GM23338 (cell line): Measurements from ENCODE around the gene SMG1. TPM values are rescaled to one million over a fixed set of nuclear protein-coding genes. Genes with fewer than 3 reads are reported as not detected.

ENCODE experiments used
- ATAC-seq: fragments of 200-7000 bp; cut with Tn5 transposase; 3 replicates; pipeline ENCODE4 v1.9.1; 2020
- DNase-seq: peaks from one replicate; pipeline ENCODE4 v3.0.0-alpha.2; 2015; ENCODE audit warnings: low spot score
- H2AFZ ChIP-seq: fragments of 200-600 bp; sonication (generic); 2 replicates; pipeline ENCODE4 v1.8.0; 2016; ENCODE audit warnings: antibody characterized with exemption, mild to moderate bottlenecking, moderate library complexity
- H3F3A ChIP-seq: fragments of 200-600 bp; sonication (generic); replicated peaks from 2 replicates; pipeline ENCODE4 v1.8.0; 2017; ENCODE audit warnings: antibody characterized with exemption, mixed run types, low read depth
- H3K27ac ChIP-seq: fragments of 200-600 bp; sonication (generic); 2 replicates; pipeline ENCODE4 v1.6.1; 2016; ENCODE audit warnings: low read depth
- H3K27me3 ChIP-seq: fragments of 200-600 bp; sonication (generic); 2 replicates; pipeline ENCODE4 v1.8.0; 2016; ENCODE audit warnings: mild to moderate bottlenecking, mixed run types, moderate library complexity; ENCODE audit not compliant: insufficient read depth
- H3K36me3 ChIP-seq: fragments of 200-600 bp; sonication (generic); 2 replicates; pipeline ENCODE4 v1.8.0; 2016; ENCODE audit warnings: mild to moderate bottlenecking; ENCODE audit not compliant: insufficient read depth
- H3K4me1 ChIP-seq: fragments of 200-600 bp; sonication (generic); 2 replicates; pipeline ENCODE4 v1.8.0; 2016; ENCODE audit warnings: mild to moderate bottlenecking, moderate library complexity; ENCODE audit not compliant: insufficient read depth
- H3K4me2 ChIP-seq: fragments of 200-600 bp; sonication (generic); 2 replicates; pipeline ENCODE4 v1.7.1; 2017; ENCODE audit warnings: mixed run types
- H3K4me3 ChIP-seq: fragments of 200-600 bp; sonication (generic); 2 replicates; pipeline ENCODE4 v1.6.1; 2016; ENCODE audit warnings: mixed run types
- H3K79me2 ChIP-seq: fragments of 200-600 bp; sonication (generic); replicated peaks from 2 replicates; pipeline ENCODE4 v1.8.0; 2017; ENCODE audit warnings: mild to moderate bottlenecking; ENCODE audit not compliant: insufficient read depth
- H3K9me2 ChIP-seq: fragments of 200-600 bp; sonication (generic); 2 replicates; pipeline ENCODE4 v1.8.0; 2017; ENCODE audit not compliant: insufficient read depth
- H4K20me1 ChIP-seq: fragments of 200-600 bp; sonication (generic); replicated peaks from 2 replicates; pipeline ENCODE4 v1.8.0; 2017; ENCODE audit warnings: mild to moderate bottlenecking; ENCODE audit not compliant: insufficient read depth
- H3K27ac Mint-ChIP-seq: 2 replicates; pipeline ENCODE4 v1.8.0; 2020; ENCODE audit warnings: inconsistent platforms, mild to moderate bottlenecking, moderate library complexity, mixed read lengths
- H3K27me3 Mint-ChIP-seq: 3 replicates; pipeline ENCODE4 v1.8.0; 2022; ENCODE audit warnings: low read depth, mild to moderate bottlenecking, moderate library complexity, mixed read lengths, inconsistent platforms; ENCODE audit not compliant: insufficient read depth, poor library complexity
- H3K36me3 Mint-ChIP-seq: 3 replicates; pipeline ENCODE4 v1.8.0; 2021; ENCODE audit warnings: low read depth, mild to moderate bottlenecking, inconsistent platforms, moderate library complexity, mixed read lengths
- H3K4me1 Mint-ChIP-seq: 3 replicates; pipeline ENCODE4 v1.8.0; 2020; ENCODE audit warnings: mild to moderate bottlenecking, inconsistent platforms, mixed read lengths
- H3K4me3 Mint-ChIP-seq: 3 replicates; pipeline ENCODE4 v1.8.0; 2021; ENCODE audit warnings: moderate library complexity, mild to moderate bottlenecking, inconsistent platforms, mixed read lengths
- H3K9me3 Mint-ChIP-seq: 3 replicates; pipeline ENCODE4 v1.8.0; 2020; ENCODE audit warnings: moderate library complexity, mild to moderate bottlenecking, inconsistent platforms, mixed read lengths
- CREB1 ChIP-seq: fragments of 250-450 bp; sonication (Bioruptor Pico); IDR thresholded peaks from 2 replicates; pipeline ENCODE4 v1.5.0; 2020; ENCODE audit warnings: low read depth, mild to moderate bottlenecking, moderate library complexity
- ETS1 ChIP-seq: IDR thresholded peaks from 2 replicates; pipeline ENCODE4 v1.6.1; 2016; ENCODE audit warnings: antibody characterized with exemption
- EZH2 ChIP-seq: fragments of 200-600 bp; sonication (generic); IDR thresholded peaks from one replicate; pipeline ENCODE4 v1.8.0; 2017; ENCODE audit warnings: antibody characterized with exemption, mild to moderate bottlenecking, low read depth; ENCODE audit not compliant: unreplicated experiment
- EZH2phosphoT487 ChIP-seq: fragments of 200-600 bp; sonication (generic); IDR thresholded peaks from one replicate; pipeline ENCODE4 v1.8.1; 2018; ENCODE audit warnings: antibody characterized with exemption; ENCODE audit not compliant: unreplicated experiment
- JUNB ChIP-seq: IDR thresholded peaks from one replicate; pipeline ENCODE4 v1.6.1; 2016; ENCODE audit warnings: antibody characterized with exemption; ENCODE audit not compliant: unreplicated experiment
- NANOG ChIP-seq: IDR thresholded peaks from 2 replicates; pipeline ENCODE4 v1.6.1; 2016; ENCODE audit warnings: antibody characterized with exemption, borderline replicate concordance
- POLR2AphosphoS5 ChIP-seq: IDR thresholded peaks from 2 replicates; pipeline ENCODE4 v1.6.1; 2016; ENCODE audit warnings: antibody characterized with exemption, low read depth
- REST ChIP-seq: IDR thresholded peaks from one replicate; pipeline ENCODE4 v1.6.1; 2018; ENCODE audit warnings: antibody characterized with exemption; ENCODE audit not compliant: unreplicated experiment
- STAT1 ChIP-seq: IDR thresholded peaks from one replicate; pipeline ENCODE4 v1.6.1; 2016; ENCODE audit warnings: antibody characterized with exemption; ENCODE audit not compliant: unreplicated experiment
- ZNF114 ChIP-seq: fragments of 250-450 bp; sonication (Bioruptor Pico); IDR thresholded peaks from 2 replicates; pipeline ENCODE4 v1.5.0; 2020; ENCODE audit warnings: mild to moderate bottlenecking, moderate library complexity
- ZNF331 ChIP-seq: fragments of 250-450 bp; sonication (Bioruptor Pico); IDR thresholded peaks from 2 replicates; pipeline ENCODE4 v1.5.0; 2020; ENCODE audit warnings: low read depth, mild to moderate bottlenecking, moderate library complexity
- ZNF462 ChIP-seq: fragments of 250-450 bp; sonication (Bioruptor Pico); IDR thresholded peaks from 2 replicates; pipeline ENCODE4 v1.5.0; 2020; ENCODE audit warnings: mild to moderate bottlenecking, moderate library complexity
- polyA plus RNA-seq: library from polyadenylated mRNA; unstranded; fragments of >200 nt; fragmentation: Nextera tagmentation; extraction: Ambion mirVana; gene quantifications from 2 replicates; pipeline ENCODE4 v1.2.1, GENCODE V29; 2016
- total RNA-seq: library from RNA; depleted of rRNA; stranded (reverse); fragments of >200 nt; shearing (Covaris generic); gene quantifications from 2 replicates; pipeline ENCODE4 v1.2.3, GENCODE V29; 2014
- TF ChIP-seq, protein P1 (sequence below), 2 experiments: fragments of 200-600 bp in 1 of 2; sonication (generic) in 1 of 2; conservative IDR thresholded peaks; 2 replicates each; pipeline versions ENCODE4 v1.5.1 to v1.6.1; 2016 to 2017; ENCODE audit warnings: antibody characterized with exemption in 2 of 2, low read depth in 2 of 2, mild to moderate bottlenecking in 2 of 2, moderate library complexity in 1 of 2

The SMG1 gene
- total and polyA plus RNA-seq, 2 experiments from 2014 or later = 18.6 to 119 TPM

GRCh38 chr16:18832006-18832405 lies 94.2 kb downstream of the SMG1 start:
- TF ChIP-seq EZH2 (no peak), POLR2AphosphoS5 (no peak), ZNF462 (no peak), ETS1 (no peak), EZH2phosphoT487 (no peak), JUNB (no peak), ZNF114 (CRISPR knock-in tag) (no peak), CREB1 (CRISPR knock-in tag) (no peak), STAT1 (no peak), ZNF331 (no peak), REST (no peak), NANOG (no peak)
- TF ChIP-seq, protein P1, sequence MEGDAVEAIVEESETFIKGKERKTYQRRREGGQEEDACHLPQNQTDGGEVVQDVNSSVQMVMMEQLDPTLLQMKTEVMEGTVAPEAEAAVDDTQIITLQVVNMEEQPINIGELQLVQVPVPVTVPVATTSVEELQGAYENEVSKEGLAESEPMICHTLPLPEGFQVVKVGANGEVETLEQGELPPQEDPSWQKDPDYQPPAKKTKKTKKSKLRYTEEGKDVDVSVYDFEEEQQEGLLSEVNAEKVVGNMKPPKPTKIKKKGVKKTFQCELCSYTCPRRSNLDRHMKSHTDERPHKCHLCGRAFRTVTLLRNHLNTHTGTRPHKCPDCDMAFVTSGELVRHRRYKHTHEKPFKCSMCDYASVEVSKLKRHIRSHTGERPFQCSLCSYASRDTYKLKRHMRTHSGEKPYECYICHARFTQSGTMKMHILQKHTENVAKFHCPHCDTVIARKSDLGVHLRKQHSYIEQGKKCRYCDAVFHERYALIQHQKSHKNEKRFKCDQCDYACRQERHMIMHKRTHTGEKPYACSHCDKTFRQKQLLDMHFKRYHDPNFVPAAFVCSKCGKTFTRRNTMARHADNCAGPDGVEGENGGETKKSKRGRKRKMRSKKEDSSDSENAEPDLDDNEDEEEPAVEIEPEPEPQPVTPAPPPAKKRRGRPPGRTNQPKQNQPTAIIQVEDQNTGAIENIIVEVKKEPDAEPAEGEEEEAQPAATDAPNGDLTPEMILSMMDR (conservative IDR thresholded peaks at IDR 0.05; ENCODE audit: low read depth in 2 of 2) = no peak

More at GRCh38 chr16:18832006-18832405, 94.2 kb downstream of the SMG1 start:
- H3K9me2 ChIP-seq = no peaks in the 10 kb centered on the region
- Mint-ChIP-seq H3K4me3 (no peak overlapping the region), H3K27me3 (peaks cover 6% of the 10 kb centered on the region), H3K36me3 (peaks cover 82% of the 10 kb centered on the region), H3K27ac (no peak overlapping the region), H3K9me3 (no peaks in the 10 kb centered on the region), H3K4me1 (peaks cover 4% of the 10 kb centered on the region)
- H3K27ac ChIP-seq = no peak overlapping the region
- no peak overlapping the region for H3K4me2 ChIP-seq
- ATAC-seq (no peak), DNase-seq (no peak)
- H3K79me2 ChIP-seq = no peaks in the 10 kb centered on the region
- no peaks in the 10 kb centered on the region; the same call in 1 of the 2 replicates for H3K4me1 ChIP-seq
- no peak overlapping the region for H2AFZ ChIP-seq
- peaks cover 80% of the 10 kb centered on the region for H3K36me3 ChIP-seq
- H3F3A ChIP-seq = 0 out of 2 replicates have a peak, but pooled peaks cover 5% of the 10 kb centered on the region
- peaks cover 5% of the 10 kb centered on the region for H4K20me1 ChIP-seq
- no peaks in the 10 kb centered on the region for H3K27me3 ChIP-seq
- H3K4me3 ChIP-seq = no peak overlapping the region
